Brain pericyte (primary cell): Measurements from ENCODE around the gene SFXN2.
A peak's percentile ranks its signal among the peaks of the same experiment; 100 is the strongest.

Experiments
- DNase-seq: peaks from one replicate; pipeline ENCODE4 v3.0.0-alpha.2; 2012; ENCODE audit warnings: low read depth, low spot score

The SFXN2 gene

GRCh38 chr10:102776779-102777456 lies 62.5 kb downstream of the SFXN2 start:
- peak; percentile 67 for DNase-seq

GRCh38 chr10:102777711-102778453 lies 63.4 kb downstream of the SFXN2 start:
- DNase-seq, result no peak

GRCh38 chr10:102778781-102779180 lies 64.3 kb downstream of the SFXN2 start:
- no peak for DNase-seq

GRCh38 chr10:102779680-102780526 lies 65.5 kb downstream of the SFXN2 start:
- DNase-seq, result no peak

- DNase-seq, result no peak
Observed at GRCh38 chr10:102780527-102780808, 66.0 kb downstream of the SFXN2 start.

- no peak for DNase-seq
Observed at GRCh38 chr10:102781090-102781920, 66.9 kb downstream of the SFXN2 start.

GRCh38 chr10:102781921-102782557 lies 67.6 kb downstream of the SFXN2 start:
- DNase-seq, result no peak

- peak; percentile 63 for DNase-seq
Observed at GRCh38 chr10:102782673-102783551, 68.5 kb downstream of the SFXN2 start.

GRCh38 chr10:102783568-102783967 lies 69.1 kb downstream of the SFXN2 start:
- no peak for DNase-seq

- no peak for DNase-seq
Observed at GRCh38 chr10:102785818-102786217, 71.4 kb downstream of the SFXN2 start.

- no peak for DNase-seq
Observed at GRCh38 chr10:102791754-102792395, 77.4 kb downstream of the SFXN2 start.
